HL-60 (cell line): ENCODE results near the gene IGSF9.

Source experiments
- GABPA ChIP-seq: IDR thresholded peaks from 2 replicates; pipeline ENCODE4 v1.6.1; 2012; ENCODE audit warnings: low read depth
- POLR2AphosphoS5 ChIP-seq: IDR thresholded peaks from 2 replicates; pipeline ENCODE4 v1.6.1; 2012; ENCODE audit warnings: low read depth
- TF ChIP-seq, protein P1 (sequence below): IDR thresholded peaks from one replicate; pipeline ENCODE4 v1.5.1; 2011; ENCODE audit warnings: low read length, control low read depth, inconsistent platforms; ENCODE audit not compliant: insufficient read depth
- TF ChIP-seq, protein P2 (sequence below): IDR thresholded peaks from 2 replicates; pipeline ENCODE4 v1.6.1; 2012; ENCODE audit warnings: low read depth; ENCODE audit not compliant: insufficient replicate concordance

- no peak for TF ChIP-seq POLR2AphosphoS5
- TF ChIP-seq, protein P1, sequence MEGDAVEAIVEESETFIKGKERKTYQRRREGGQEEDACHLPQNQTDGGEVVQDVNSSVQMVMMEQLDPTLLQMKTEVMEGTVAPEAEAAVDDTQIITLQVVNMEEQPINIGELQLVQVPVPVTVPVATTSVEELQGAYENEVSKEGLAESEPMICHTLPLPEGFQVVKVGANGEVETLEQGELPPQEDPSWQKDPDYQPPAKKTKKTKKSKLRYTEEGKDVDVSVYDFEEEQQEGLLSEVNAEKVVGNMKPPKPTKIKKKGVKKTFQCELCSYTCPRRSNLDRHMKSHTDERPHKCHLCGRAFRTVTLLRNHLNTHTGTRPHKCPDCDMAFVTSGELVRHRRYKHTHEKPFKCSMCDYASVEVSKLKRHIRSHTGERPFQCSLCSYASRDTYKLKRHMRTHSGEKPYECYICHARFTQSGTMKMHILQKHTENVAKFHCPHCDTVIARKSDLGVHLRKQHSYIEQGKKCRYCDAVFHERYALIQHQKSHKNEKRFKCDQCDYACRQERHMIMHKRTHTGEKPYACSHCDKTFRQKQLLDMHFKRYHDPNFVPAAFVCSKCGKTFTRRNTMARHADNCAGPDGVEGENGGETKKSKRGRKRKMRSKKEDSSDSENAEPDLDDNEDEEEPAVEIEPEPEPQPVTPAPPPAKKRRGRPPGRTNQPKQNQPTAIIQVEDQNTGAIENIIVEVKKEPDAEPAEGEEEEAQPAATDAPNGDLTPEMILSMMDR: no peak
- no peak for TF ChIP-seq GABPA
- TF ChIP-seq, protein P2, sequence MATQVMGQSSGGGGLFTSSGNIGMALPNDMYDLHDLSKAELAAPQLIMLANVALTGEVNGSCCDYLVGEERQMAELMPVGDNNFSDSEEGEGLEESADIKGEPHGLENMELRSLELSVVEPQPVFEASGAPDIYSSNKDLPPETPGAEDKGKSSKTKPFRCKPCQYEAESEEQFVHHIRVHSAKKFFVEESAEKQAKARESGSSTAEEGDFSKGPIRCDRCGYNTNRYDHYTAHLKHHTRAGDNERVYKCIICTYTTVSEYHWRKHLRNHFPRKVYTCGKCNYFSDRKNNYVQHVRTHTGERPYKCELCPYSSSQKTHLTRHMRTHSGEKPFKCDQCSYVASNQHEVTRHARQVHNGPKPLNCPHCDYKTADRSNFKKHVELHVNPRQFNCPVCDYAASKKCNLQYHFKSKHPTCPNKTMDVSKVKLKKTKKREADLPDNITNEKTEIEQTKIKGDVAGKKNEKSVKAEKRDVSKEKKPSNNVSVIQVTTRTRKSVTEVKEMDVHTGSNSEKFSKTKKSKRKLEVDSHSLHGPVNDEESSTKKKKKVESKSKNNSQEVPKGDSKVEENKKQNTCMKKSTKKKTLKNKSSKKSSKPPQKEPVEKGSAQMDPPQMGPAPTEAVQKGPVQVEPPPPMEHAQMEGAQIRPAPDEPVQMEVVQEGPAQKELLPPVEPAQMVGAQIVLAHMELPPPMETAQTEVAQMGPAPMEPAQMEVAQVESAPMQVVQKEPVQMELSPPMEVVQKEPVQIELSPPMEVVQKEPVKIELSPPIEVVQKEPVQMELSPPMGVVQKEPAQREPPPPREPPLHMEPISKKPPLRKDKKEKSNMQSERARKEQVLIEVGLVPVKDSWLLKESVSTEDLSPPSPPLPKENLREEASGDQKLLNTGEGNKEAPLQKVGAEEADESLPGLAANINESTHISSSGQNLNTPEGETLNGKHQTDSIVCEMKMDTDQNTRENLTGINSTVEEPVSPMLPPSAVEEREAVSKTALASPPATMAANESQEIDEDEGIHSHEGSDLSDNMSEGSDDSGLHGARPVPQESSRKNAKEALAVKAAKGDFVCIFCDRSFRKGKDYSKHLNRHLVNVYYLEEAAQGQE: no peak
Observed at GRCh38 chr1:159993911-159994310, 48.5 kb upstream of the IGSF9 start.
